SH-SY5Y (cell line): Measurements from ENCODE around the gene OBSCN.

ENCODE experiments used
- GATA2 ChIP-seq: IDR thresholded peaks from 2 replicates; pipeline ENCODE4 v1.6.1; 2011; ENCODE audit warnings: mild to moderate bottlenecking, low read depth, low read length
- GATA3 ChIP-seq: IDR thresholded peaks from 2 replicates; pipeline ENCODE4 v1.6.1; 2011; ENCODE audit warnings: low read depth, mild to moderate bottlenecking, low read length, moderate library complexity

DNA sequence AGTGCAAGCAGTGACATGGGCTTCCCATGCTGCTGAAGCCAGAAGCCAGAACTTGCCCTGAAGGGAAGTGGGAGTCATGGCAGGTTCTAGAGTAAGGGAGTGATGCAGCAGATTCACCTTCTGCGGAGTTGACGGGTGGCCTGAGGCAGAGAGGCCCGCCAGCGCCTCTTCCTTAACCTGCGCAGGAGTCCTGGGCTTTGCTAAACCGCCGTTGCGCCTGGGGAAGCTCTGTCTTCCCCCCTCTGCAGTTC, 67.3 kb downstream of the OBSCN start:
- TF ChIP-seq GATA2 = no peak
- no peak for TF ChIP-seq GATA3
